ENCODE measurements around the gene PLCB1.
"Not testable (repeated sequence)": the region's sequence is repeated elsewhere in the genome, so short reads cannot be mapped to it uniquely, and the experiment has no call there.

The PLCB1 gene

GRCh38 chr20:8156235-8157079 is 24.4 kb downstream of the PLCB1 start:
- no peak for DNase-seq (ENCODE audit: low spot score)
- FAIRE-seq: no peak

DNA sequence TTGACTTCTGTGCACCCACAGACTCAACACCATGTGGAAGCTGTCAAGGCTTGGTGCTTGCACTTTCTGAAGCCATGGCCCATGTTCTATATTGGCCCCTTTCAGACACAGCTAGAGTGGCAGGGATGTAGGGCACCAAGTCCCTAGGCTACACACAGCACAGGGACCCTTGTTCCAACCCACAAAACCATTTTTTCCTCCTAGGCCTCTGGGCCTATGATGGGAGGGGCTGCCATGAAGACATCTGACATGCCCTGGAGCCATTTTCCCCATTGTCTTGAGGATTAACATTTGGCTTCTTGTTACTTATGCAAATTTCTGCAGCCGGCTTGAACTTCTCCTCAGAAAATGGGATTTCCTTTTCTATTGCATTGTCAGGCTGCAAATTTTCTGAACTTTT is 27.2 kb downstream of the PLCB1 start:
- not testable (repeated sequence) for FAIRE-seq; DNase-seq (ENCODE audit: low spot score)

GRCh38 chr20:8161264-8162071 is 29.4 kb downstream of the PLCB1 start:
- FAIRE-seq (no peak), DNase-seq (ENCODE audit: low spot score) (no peak)

DNA sequence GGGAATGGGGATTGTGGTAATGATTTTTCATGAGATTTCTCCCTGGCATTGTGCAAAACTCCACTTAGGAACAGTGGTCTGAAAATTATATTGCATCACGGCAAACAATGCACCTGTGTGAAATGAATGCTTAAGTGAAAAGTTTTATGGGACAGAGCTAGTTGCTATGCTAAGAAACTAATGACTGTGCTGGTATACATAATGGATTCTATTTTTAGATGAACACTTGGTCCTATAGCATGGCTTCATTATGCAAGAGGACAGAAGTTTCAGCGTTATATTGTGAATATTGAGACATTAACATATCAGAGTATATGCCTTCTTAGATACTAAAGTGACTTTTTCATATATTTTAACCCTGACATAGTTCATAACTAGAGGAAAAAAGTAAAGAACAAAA is 30.5 kb downstream of the PLCB1 start:
- FAIRE-seq (no peak), DNase-seq (ENCODE audit: low spot score) (no peak)

DNA sequence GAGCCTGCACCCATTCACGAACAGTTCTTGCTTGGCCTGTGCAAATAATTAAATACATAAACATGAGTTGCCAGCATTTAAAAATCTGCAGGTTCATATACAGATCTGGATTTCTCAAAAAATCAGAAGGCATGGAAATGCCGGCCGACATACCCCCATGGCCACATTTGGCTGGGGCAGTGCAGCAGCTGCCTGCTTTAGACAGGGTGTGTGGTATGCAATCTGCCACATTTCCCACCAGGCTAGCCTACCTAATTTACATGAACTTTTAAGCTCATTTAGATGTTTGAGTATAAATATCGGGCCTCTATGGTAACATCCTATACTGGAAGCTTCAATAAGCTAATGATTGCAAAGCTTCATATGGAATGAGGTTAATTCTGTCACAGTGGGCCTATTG is 31.5 kb downstream of the PLCB1 start:
- FAIRE-seq: no peak
- DNase-seq (ENCODE audit: low spot score): no peak

DNA sequence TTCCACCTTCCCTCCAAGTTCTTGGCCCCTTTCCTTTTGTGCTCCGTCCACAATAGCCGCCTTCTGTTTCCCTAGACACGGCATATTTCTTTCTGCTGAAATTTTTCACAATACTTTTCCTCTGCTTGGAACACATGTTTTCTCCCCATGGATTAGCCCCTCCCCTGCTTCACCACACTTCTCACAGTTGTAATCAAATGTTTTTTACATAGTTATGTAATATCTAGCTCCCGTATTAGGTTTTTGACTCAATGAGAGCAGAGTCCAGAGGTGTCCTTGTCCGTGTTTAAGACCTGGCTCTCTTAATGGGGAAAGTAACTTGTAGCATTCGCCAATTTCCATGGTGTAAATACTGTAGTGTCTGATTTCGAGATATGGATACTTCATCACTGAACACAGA is 34.7 kb downstream of the PLCB1 start:
- DNase-seq (ENCODE audit: low spot score): no peak
- FAIRE-seq: no peak

- no peak for FAIRE-seq
- no peak for DNase-seq (ENCODE audit: low spot score)
These were observed 36.8 kb downstream of the PLCB1 start for GRCh38 chr20:8168785-8169288.

DNA sequence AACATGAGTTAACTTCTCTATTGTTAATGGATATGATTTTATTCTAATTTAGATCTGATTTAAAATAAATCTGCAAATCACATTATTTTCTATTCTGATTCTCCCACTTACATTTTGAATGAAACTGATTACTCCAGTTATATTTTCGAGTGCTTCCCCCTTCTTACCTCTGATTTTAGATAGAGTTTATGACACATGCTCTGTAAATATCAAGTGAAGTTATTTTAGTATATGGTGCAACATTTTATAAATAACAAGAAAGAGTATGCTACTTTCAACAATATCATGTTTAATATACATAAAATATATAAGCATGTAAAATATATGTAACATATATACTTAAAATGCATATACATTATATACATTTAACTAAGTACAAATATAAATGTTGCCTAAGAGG is 38.9 kb downstream of the PLCB1 start:
- FAIRE-seq: no peak
- no peak for DNase-seq (ENCODE audit: low spot score)

DNA sequence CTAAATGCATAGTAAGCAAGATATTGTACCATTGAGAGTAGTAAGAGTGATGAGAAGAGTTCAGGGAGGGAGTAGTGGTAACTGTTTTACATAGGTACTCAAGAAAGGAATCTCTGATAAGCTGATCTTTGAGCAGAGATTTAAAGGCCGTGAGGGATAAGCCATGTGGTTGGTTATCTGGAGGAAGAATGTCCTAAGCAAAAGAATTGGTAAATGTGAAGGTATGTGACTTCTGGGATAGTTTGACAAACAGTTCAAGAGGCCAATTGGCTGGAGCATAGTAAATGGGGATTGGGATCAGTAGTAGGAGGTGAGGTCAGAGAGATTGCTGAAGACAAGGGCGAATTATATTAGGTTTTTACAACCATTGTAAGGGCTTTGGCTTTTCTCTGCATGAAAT is 40.1 kb downstream of the PLCB1 start:
- FAIRE-seq: no peak
- no peak for DNase-seq (ENCODE audit: low spot score)

GRCh38 chr20:8175741-8176675 is 43.9 kb downstream of the PLCB1 start:
- FAIRE-seq (no peak), DNase-seq (ENCODE audit: low spot score) (no peak)

DNA sequence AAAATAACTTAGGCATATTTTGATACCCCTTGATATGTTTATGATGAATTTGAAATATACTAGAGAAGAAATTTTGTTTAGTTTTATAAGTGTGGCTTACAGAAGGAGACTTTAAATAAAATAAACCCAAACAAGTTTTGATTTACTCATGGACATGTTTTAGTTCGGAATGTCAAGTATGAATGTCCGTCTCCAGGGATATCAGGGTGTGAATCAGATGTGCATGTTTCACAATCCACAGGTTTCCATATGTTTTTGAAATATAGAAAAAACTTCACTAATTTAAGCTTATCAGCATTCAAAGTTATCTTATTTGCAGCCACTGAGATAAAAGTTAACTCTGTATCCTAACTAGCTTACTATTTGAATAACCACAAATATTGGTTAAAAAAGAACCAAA is 51.5 kb downstream of the PLCB1 start:
- no peak for DNase-seq (ENCODE audit: low spot score)
- FAIRE-seq: no peak

DNA sequence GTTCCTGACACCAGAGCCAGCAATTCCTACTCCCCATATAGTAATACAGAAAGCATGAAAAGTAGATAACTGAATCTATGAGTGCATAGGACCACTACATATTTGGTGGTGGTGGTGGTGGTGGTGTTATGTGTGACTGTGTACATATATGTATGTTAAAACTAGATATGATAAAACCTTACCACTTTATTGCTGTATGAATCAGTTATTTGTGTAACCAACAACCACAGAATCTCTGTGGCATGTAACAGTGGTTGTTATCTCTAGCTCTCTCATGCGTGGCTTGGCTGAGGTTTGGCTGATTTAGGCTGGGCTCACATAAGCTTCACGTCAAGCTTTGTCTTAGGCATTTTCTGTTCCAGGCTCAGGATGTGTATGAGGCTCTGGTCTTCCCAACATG is 55.7 kb downstream of the PLCB1 start:
- FAIRE-seq (no peak), DNase-seq (ENCODE audit: low spot score) (no peak)

- DNase-seq (ENCODE audit: low spot score) (no peak), FAIRE-seq (no peak)
These were observed 58.2 kb downstream of the PLCB1 start for GRCh38 chr20:8190043-8190880.

DNA sequence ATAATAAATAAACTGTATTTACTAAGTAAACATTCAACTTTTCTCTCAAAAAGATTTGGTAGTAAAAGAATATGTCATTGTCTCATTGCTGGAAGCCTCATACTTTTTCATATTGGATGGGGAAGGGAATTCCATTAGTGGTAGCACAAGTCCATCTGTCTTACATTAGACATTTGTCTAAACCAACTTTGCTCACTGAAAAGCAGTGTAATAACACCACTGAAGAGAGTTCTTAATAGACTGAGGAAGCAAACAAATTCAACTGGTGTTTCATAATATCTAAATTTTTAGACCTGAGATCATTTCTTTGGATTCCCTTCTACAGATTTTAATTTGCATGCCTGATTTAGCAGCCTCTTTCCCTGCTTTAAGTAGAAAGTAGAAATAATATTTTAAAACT is 62.7 kb downstream of the PLCB1 start:
- DNase-seq (ENCODE audit: low spot score): no peak
- FAIRE-seq: no peak

GRCh38 chr20:8196096-8196495 is 64.0 kb downstream of the PLCB1 start:
- no peak for FAIRE-seq
- DNase-seq (ENCODE audit: low spot score): no peak

- FAIRE-seq (no peak), DNase-seq (ENCODE audit: low spot score) (no peak)
These were observed 68.2 kb downstream of the PLCB1 start for GRCh38 chr20:8200220-8200619.

- no peak for FAIRE-seq
- DNase-seq (ENCODE audit: low spot score): no peak
These were observed 71.3 kb downstream of the PLCB1 start for GRCh38 chr20:8203366-8203765.

- FAIRE-seq: no peak
- no peak for DNase-seq (ENCODE audit: low spot score)
These were observed 73.9 kb downstream of the PLCB1 start for GRCh38 chr20:8205996-8206395.

DNA sequence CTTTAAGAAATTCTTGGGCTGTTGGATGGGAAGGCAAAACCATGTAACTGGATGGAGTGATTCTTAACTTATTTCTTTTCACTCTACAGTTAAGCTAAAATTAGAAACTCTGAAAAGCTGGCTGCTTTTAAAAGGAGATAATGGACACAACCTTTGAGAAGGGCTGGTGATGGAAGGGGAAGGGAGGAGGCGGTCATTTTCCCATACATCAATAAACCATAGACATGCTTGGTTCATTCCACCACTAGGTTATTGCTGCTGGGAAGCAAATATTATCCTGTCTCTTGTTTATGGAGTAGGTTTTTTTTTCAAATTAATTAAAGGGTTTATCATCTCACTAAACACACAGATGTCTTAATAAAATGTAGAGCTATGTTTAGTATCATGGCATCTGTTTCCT is 76.2 kb downstream of the PLCB1 start:
- FAIRE-seq (no peak), DNase-seq (ENCODE audit: low spot score) (no peak)

GRCh38 chr20:8209061-8209460 is 77.0 kb downstream of the PLCB1 start:
- no peak for FAIRE-seq
- DNase-seq (ENCODE audit: low spot score): no peak

GRCh38 chr20:8210749-8211148 is 78.7 kb downstream of the PLCB1 start:
- FAIRE-seq: no peak
- no peak for DNase-seq (ENCODE audit: low spot score)

All from RCC 7860 (cell line).